Activated CD8-positive, alpha-beta T cell treated with anti-CD3 and anti-CD28 coated beads for 36 hours (primary cell): Measurements from ENCODE around the gene FOXP4. TPM values are rescaled to one million over a fixed set of nuclear protein-coding genes. Genes with fewer than 3 reads are reported as not detected.

Experiments
- ATAC-seq: fragments of 200-7000 bp; cut with Tn5 transposase; one replicate; pipeline ENCODE4 v1.10.0; 2021; ENCODE audit warnings: mild to moderate bottlenecking, moderate library complexity
- CTCF ChIA-PET: fragments of 350-600 bp; sonication (Branson Sonifier 250); formaldehyde crosslinking; loops from one replicate; lab custom pipeline; 2021; ENCODE audit warnings: antibody characterized with exemption; lab: Charles Lee
- POLR2A ChIA-PET: fragments of 350-600 bp; sonication (Branson Sonifier 250); formaldehyde crosslinking; loops from one replicate; lab custom pipeline; 2021; ENCODE audit warnings: antibody characterized with exemption; lab: Charles Lee
- DNase-seq: peaks from one replicate; pipeline ENCODE4 v3.0.0-alpha.2; 2020
- H3K27ac Mint-ChIP-seq: one replicate; pipeline ENCODE4 v1.8.0; 2021; ENCODE audit warnings: mild to moderate bottlenecking, mixed read lengths
- H3K27me3 Mint-ChIP-seq: one replicate; pipeline ENCODE4 v1.8.0; 2021; ENCODE audit warnings: mixed read lengths
- H3K36me3 Mint-ChIP-seq: one replicate; pipeline ENCODE4 v1.8.0; 2021; ENCODE audit warnings: low read depth, mixed read lengths
- H3K4me1 Mint-ChIP-seq: one replicate; pipeline ENCODE4 v1.8.0; 2021; ENCODE audit warnings: low read depth, mixed read lengths
- H3K4me3 Mint-ChIP-seq: one replicate; pipeline ENCODE4 v1.8.0; 2021; ENCODE audit warnings: mild to moderate bottlenecking, moderate library complexity, mixed read lengths
- H3K9me3 Mint-ChIP-seq: one replicate; pipeline ENCODE4 v1.8.0; 2021; ENCODE audit warnings: mixed read lengths
- intact Hi-C: fragments of 100-400 bp; cut with micrococcal nuclease; formaldehyde crosslinking; loops from one replicate; pipeline ENCODE4 v1.10.0; 2022
- total RNA-seq, 2 experiments: library from RNA; stranded (reverse); gene quantifications; one replicate each; pipeline ENCODE4 v1.2.3, GENCODE V29; 2021
- TF ChIP-seq, protein P1 (sequence below): fragments of 200-600 bp; IDR thresholded peaks from one replicate; pipeline ENCODE4 v1.8.0; 2022; ENCODE audit warnings: antibody characterized with exemption, mild to moderate bottlenecking

The FOXP4 gene
- total RNA-seq, 2 experiments from 2014 or later, result 11.0 to 11.8 TPM

DNA sequence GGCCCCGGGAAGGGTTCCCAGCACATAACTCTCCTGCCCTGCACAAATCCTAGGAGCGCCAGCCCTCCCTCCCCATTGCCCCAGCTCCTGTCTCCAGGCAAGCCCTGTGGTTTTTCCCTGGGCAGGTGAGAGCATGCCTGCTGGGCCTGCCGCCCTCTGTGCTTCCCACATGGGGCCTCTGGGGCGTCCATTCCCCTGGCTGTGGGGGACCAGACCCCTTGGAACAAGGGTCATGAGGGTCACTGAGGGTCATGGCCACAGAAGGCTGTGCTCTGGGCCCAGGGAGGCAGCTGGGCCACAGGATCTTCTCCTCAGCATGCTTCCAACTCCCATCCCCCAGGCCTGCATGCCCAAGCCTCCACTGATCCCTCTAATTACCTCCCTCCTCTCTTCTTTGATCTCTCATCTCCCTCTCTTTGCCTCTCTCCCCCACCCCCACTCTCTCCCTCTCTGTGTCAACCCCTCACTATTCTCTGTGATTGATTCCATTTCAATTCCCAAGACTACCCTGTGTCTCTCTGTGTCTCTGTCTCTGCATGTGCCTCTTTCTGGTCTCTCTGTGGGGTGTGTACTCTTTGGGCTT lies 98.2 kb downstream of the FOXP4 start:
- H3K27ac Mint-ChIP-seq, result no peak overlapping the region
- no peaks in the 10 kb centered on the region for H3K9me3 Mint-ChIP-seq
- H3K27me3 Mint-ChIP-seq, result peaks cover 13% of the 10 kb centered on the region
- DNase-seq (no peak), ATAC-seq (no peak)
- no peaks in the 10 kb centered on the region for H3K36me3 Mint-ChIP-seq
- no peaks in the 10 kb centered on the region for H3K4me1 Mint-ChIP-seq
- POLR2A ChIA-PET, result interaction anchor here (0.6 kb wide), 1 partner anchor 21 kb away, joined by 3 read pairs; no protein-coding TSS in a partner anchor
- intact Hi-C loops, result no loop called here
- no peak overlapping the region for H3K4me3 Mint-ChIP-seq
- TF ChIP-seq, protein P1, sequence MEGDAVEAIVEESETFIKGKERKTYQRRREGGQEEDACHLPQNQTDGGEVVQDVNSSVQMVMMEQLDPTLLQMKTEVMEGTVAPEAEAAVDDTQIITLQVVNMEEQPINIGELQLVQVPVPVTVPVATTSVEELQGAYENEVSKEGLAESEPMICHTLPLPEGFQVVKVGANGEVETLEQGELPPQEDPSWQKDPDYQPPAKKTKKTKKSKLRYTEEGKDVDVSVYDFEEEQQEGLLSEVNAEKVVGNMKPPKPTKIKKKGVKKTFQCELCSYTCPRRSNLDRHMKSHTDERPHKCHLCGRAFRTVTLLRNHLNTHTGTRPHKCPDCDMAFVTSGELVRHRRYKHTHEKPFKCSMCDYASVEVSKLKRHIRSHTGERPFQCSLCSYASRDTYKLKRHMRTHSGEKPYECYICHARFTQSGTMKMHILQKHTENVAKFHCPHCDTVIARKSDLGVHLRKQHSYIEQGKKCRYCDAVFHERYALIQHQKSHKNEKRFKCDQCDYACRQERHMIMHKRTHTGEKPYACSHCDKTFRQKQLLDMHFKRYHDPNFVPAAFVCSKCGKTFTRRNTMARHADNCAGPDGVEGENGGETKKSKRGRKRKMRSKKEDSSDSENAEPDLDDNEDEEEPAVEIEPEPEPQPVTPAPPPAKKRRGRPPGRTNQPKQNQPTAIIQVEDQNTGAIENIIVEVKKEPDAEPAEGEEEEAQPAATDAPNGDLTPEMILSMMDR, result no peak
- CTCF ChIA-PET, result no interaction called here

DNA sequence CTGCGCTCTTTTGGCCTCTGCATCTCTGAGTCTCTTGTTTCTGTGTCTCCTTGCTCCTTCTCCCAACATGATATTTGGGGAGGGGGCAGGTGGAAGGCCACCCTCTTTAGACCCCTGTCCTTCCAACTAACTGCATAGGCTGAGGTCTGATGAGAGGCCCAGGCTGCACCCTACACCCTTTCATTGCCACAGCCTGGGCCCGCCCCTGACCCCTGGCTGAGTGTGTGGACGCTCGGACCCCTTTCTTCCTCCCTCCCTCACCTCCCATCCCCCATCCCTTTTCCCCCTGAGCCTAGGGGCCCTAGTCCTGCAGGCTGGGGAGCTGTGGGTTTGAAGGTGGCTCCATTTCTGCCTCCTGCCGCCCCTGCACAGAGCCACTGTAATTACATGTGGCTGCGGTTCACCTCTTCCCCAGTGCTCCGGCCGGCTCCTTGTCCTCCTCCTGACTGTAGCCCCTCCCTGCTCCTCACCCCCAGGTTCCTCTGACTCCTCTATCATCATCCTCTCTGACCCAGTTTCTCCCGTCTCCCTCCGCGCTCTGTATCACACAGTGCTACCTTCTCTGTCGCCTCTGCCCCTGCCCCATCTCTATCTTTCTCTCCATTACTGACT lies 98.9 kb downstream of the FOXP4 start:
- CTCF ChIA-PET, result no interaction called here
- intact Hi-C loops, result no loop called here
- Mint-ChIP-seq H3K9me3 (no peaks in the 10 kb centered on the region), H3K4me3 (no peak overlapping the region), H3K36me3 (no peaks in the 10 kb centered on the region), H3K4me1 (no peaks in the 10 kb centered on the region), H3K27ac (no peak overlapping the region), H3K27me3 (peaks cover 7% of the 10 kb centered on the region)
- POLR2A ChIA-PET, result no interaction called here
- TF ChIP-seq, protein P1, result no peak
- DNase-seq (no peak), ATAC-seq (no peak)

DNA sequence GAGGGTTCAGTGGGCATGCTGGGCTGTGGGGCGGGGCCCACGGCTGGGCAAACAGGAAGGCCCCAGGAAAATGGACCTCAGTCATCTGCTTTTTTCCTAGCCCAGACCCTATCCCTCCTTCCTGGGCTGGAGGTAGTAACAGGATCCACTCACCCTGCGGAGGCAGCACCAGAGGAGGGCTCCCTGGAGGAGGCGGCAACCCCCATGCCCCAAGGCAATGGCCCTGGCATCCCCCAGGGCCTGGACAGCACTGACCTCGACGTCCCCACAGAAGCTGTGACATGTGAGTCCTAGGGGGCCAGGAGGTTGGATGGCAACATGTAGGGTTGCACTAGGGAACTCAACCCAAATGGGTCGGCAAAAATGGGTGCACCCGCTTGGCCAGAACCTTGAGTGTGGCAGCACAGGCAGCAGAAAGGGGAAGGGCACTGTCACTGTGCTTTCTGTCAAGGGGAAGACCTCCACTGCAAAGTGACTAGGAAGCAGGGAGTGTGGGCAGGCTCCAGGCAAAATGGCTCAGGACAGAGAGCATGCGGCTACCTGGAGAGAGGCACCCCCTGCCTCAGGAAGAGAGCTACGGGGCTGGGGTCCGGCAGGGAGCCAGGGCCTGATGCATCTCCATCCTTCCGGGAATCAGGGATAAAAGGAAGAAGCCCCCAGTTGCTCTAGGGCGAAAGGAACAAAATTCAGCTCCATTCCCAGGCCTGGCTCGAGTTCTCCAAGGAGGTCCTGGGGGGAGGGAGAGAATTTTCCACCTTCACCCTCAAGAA lies 100.0 kb downstream of the FOXP4 start:
- Mint-ChIP-seq H3K4me1 (no peaks in the 10 kb centered on the region), H3K4me3 (no peak overlapping the region), H3K27ac (no peak overlapping the region), H3K36me3 (no peaks in the 10 kb centered on the region), H3K9me3 (no peaks in the 10 kb centered on the region), H3K27me3 (peaks cover 4% of the 10 kb centered on the region)
- TF ChIP-seq, protein P1, result no peak
- ChIA-PET POLR2A (no interaction called here), CTCF (no interaction called here)
- intact Hi-C loops, result no loop called here
- DNase-seq (no peak), ATAC-seq (no peak)

DNA sequence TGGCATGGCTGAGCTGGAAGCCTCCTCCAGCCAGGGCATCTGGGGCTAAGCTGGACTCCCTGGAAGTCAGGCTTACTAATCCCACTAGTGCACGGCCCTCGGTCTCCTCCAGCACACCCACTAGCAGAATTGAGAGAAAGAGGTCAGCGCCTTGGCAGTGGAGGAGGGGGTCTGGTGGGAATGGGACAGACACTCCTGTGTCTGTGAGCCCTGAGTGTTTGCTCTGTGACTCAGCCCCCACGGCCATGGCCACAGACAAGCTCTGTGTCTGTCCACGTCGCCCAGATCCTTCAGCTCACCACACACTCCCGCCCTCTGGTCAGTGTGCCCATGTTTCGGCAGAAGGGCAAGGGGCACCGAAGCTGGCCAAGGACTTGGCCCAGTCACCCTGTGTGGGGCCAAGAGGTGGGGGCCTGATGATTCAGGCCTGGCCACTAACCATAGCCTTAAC lies 100.9 kb downstream of the FOXP4 start:
- H3K27ac Mint-ChIP-seq, result no peak overlapping the region
- H3K36me3 Mint-ChIP-seq, result no peaks in the 10 kb centered on the region
- H3K27me3 Mint-ChIP-seq, result peaks cover 1% of the 10 kb centered on the region
- POLR2A ChIA-PET, result no interaction called here
- no peak for DNase-seq
- no peaks in the 10 kb centered on the region for H3K4me1 Mint-ChIP-seq
- no peaks in the 10 kb centered on the region for H3K9me3 Mint-ChIP-seq
- no peak for ATAC-seq
- CTCF ChIA-PET, result interaction anchor here (0.8 to 1.5 kb wide), 3 partner anchors 35 to 41 kb away, joined by 4 read pairs; no protein-coding TSS in a partner anchor
- intact Hi-C loops, result no loop called here
- TF ChIP-seq, protein P1, result no peak
- no peak overlapping the region for H3K4me3 Mint-ChIP-seq
